Measurements from ENCODE around the gene CARMIL1. TPM values are rescaled to one million over a fixed set of nuclear protein-coding genes. Genes with fewer than 3 reads are reported as not detected.

Gene CARMIL1
- polyA plus RNA-seq, 1 donor = 2.2 TPM

DNA sequence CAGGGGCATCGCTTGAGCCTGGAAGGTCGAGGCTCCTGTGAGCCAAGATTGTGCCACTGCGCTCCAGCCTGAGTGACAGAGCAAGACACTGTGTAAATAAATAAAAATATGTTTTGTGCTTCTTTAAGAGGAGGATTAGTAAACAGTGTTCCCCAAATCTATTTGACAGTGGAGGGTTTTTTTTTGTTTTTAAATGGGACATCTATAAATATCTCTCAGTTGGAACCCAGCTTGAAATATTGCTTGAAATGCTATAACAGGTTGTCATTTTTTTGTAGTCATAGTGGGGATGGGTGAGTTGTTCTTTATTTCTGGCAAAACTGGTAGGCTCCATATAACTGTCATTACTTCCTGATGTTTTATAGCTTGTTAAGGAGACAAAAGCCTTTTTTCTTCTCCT, 54.3 kb downstream of the CARMIL1 start:
- DNase-seq (ENCODE audit: low read depth) = no peak

DNA sequence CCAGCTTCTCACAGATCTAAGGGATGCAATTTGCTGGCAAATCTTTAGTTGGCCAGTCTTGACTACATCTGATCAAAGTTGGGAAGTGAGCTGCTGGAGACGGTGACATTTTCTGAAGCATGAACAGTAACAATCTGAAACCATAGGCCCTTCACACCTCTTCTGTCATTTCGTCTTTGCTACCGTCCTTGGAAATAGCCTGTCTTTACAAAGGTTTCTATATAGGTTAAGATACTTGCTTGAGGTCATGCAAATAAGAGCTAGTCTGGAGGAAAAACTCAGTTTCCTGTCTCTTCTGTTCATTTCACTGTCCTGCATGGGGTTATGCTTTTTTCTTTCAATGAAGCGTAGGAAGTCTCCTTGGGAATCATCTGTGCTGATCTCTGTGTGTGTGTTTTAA, 55.6 kb downstream of the CARMIL1 start:
- no peak for DNase-seq (ENCODE audit: low read depth)

DNA sequence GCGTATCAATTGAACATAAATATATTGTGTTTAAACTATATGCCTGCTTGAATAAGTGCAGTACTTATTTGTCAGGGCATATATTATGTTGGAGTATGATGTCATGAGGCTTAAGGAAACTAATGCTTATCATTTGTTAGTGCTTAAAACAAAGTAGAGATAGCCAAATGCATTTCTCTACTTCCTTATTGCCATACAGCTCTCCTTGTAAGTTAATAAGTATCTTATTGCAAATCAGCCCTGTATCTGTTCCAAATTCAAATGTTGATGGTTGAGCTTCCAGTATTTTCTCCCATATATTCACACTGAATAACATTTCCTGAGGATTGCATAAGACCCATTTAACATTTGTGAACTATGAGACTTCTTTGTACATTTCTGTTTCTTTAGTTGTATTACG, 57.8 kb downstream of the CARMIL1 start:
- no peak for DNase-seq (ENCODE audit: low read depth)

DNA sequence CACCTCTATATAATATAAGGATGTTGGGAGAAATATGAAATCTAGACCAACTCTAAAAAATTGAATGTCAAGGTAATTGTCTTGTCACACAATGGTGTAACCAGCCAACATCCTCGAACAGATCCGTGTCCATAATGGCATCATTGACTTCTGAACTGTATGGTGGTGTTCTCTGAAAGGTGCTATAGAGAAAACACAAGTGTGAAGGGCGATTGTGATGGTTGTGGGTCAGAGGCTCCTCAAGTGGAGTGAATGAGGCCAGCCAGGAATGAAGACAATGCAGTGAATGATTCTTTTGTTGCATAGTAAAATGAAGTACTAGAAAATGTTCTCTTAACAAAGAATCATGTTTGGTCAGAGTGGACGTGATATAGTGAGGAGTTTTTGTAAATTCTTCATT, 58.3 kb downstream of the CARMIL1 start:
- DNase-seq (ENCODE audit: low read depth) = no peak

DNA sequence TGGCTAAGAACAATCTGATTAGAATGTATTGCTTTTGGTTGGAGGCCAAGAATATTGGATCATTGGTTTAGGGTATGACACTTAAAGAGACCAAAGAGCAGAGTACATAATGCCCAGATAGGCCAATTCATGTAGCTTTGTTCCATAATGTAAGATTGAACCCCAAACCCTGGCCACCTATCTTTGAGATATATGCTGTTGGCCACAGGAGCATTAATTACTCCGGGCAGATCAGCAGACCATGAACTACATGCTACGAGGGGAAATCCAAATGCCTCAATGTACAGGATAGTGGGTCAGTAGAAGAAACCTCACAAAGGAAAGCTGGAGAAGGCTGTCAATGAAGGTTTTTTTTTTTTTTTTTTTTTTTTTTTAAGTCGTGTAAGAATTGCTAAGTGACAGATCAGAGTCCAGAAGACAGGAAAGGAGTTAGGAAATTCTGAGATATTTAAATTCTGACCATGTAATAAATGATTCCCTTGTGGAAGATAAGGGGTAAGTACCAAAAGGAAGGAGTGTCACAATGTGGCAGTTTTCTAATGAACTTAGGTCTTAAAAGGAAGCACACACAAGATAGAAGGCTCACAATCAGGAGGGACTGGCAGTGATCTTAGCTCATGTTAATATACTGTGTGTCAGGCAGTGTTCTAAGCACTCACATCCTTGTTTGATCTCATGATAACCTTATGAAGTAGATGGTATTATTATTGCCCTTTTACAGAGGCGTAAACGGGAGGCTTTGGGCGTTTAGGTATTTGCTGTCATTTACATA, 61.4 kb downstream of the CARMIL1 start:
- no peak for DNase-seq (ENCODE audit: low read depth)

DNA sequence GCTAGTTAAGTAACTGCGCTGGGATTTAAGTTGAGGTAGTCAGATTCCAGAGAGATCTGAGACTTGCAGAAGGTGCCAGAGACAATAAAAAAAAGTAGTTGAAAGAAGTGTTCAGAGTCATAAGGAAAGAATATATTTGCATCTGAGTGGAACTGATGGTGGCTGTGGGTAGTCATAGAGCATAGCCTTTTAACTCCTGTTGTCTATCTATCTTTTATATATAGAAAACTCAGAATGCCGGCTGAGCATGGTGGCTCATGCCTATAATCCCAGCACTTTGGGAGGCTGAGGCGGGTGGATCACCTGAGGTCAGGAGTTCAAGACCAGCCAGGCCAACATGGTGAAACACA, 62.0 kb downstream of the CARMIL1 start:
- no peak for DNase-seq (ENCODE audit: low read depth)

DNA sequence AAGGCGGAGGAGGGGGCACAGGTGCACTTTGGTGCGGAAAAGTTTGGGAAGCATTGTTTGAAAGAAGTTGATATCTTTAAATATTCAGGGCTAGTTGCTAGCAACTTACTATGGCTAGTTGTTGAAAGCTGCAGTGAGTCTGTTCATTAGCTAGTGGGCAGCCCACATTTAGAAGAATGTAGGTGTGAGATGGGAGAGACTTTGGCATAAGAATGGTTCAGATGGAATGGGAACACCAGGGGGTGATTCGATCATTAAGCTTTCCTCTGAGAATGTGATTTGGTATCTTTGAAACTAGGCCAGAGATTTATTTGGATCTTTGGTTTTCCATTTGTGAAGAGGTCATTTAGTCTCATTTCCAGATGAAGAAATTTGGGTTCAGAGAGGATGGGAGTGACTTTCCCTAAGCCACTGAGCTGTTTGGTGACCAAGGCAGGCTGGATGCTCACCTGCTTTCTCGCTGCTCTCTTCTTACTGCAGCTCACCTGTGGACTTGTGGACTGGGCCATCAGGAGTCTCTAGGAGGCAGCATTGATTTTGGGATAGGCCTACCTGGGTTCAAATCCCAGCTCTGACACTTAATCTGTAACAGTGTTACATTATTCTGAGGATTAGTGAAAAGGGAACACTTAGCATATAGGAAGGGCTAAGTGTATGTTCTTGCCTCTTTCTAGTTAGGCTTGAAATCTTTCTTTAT, 62.9 kb downstream of the CARMIL1 start:
- DNase-seq (ENCODE audit: low read depth) = no peak

DNA sequence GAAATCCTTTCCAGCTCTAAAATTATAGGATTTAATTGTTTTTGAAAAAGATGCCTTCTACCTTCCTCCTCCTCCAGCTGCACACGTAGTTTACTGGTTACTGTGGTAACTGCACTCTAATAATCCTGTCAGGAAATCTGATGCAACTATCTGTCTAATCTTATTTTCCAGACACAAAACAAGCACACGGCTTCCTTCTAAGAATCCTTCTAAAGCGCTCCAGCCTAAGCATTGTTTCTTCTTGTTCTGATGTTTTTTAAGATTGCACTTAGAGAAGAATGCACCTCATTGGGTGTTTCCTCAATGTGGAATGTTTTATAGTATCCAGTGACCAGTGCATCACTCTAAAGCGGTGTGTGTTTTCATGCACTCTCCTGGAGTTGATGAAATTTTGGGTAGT, 63.6 kb downstream of the CARMIL1 start:
- DNase-seq (ENCODE audit: low read depth) = no peak

DNA sequence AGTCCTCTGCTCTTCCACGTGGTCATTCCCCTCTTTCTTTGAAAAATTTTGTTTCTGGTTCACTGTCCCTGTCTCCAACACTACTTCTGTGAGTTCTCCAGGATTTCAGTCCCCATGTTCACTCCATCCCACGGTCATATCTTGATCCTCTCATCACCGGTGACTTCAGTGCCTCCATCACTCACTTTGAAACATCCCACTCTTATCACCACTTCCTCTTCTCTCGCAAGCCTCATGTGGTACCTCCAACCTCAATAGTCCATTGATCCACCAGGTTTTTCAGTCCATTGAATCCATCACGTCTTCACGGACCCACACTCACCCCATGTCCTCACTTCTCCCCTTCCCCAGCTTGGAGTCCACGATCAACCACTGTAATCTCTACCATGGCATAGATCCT, 64.8 kb downstream of the CARMIL1 start:
- DNase-seq (ENCODE audit: low read depth) = no peak

DNA sequence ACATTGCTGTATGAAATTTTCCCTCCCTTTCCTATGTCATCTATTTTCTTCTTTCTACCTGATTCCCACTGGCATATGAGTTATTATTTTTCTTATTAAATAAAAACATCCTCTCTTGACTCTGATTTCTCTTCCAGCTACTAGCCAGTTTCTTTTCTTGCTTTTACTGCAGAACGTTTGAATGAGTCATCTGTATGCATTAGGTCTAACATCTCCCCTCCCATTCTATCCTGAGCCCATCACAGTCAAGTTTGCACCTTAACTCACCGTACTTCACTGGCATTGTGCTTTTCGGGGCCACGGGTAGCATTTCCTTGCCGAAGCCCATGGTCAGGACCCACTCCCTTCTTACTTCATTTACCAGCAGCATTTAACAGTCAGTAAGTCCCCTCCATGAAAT, 65.7 kb downstream of the CARMIL1 start:
- no peak for DNase-seq (ENCODE audit: low read depth)

DNA sequence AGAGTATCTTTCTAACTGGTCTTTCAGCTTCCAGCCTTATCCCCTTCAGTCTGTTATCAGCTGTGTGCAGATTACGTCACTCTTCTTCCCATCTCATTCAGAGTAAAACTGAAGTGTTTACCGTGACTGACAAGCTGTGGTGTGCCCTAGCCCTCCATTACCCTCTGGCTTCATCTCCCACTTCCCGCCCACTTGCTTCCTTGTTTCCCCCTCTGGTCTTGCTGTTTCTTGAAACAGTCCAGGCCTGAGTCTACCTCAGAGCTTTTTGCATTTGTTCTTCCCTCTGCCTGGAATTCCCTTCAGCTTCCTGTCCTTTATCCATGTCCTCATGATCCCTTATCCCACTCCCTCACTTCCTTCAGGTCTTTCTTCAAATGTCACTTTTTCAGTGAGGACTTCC, 66.9 kb downstream of the CARMIL1 start:
- DNase-seq (ENCODE audit: low read depth) = no peak

DNA sequence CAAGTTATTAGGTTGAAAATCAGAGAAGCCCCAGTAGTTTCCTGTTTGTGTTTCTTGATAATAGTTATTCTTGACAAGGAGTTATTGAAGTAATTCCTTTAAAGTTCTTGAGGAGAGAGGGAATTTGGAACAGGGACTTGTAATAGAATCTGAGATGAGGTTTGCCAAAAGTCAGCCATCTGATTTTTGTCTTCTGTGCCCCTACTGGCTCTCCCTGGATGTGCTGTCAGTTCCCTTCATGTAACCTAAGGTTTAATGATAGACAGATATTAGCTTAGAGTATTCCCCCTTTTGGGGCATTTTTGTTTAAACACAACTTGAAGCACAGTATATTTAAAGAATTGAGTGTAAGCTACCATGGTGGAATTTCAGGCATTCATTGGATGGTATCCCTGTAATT, 71.4 kb downstream of the CARMIL1 start:
- DNase-seq (ENCODE audit: low read depth) = no peak

DNA sequence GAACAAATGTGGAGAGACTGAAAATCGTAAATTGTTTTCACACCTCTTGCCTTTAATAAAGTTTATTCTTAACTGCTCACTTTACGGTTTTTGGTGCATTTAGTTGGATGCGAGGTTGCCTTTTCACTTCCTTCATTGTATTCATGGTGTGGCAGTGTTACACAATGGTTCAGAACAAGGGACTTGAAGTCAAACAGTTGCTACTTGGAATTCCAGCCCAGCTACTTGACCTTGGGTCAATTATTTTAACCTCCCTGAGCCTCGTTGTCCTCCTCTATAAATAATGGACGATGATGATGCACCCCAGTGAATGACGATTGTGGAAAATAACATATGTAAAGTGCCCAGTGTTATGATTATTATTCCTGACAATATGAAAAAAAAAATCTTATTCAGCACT, 72.3 kb downstream of the CARMIL1 start:
- no peak for DNase-seq (ENCODE audit: low read depth)

DNA sequence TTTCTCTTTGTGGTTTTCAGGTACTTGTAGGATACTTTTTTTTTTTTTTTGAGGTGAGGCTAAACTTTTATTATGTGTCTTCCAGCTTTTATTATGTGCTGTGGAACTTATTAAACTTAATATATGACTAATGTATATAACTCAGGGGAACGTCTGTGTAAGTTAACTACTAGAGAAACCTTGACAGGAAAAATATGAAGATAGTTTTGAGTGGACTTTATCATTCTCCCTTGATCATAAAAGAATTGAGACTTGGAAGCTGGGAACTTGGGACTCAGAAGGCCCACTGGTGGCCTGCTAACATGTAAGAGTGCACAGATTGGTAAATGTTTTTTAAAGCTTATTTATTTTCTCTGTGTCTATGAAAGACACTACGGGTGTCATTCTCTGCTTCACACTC, 73.1 kb downstream of the CARMIL1 start:
- no peak for DNase-seq (ENCODE audit: low read depth)

DNA sequence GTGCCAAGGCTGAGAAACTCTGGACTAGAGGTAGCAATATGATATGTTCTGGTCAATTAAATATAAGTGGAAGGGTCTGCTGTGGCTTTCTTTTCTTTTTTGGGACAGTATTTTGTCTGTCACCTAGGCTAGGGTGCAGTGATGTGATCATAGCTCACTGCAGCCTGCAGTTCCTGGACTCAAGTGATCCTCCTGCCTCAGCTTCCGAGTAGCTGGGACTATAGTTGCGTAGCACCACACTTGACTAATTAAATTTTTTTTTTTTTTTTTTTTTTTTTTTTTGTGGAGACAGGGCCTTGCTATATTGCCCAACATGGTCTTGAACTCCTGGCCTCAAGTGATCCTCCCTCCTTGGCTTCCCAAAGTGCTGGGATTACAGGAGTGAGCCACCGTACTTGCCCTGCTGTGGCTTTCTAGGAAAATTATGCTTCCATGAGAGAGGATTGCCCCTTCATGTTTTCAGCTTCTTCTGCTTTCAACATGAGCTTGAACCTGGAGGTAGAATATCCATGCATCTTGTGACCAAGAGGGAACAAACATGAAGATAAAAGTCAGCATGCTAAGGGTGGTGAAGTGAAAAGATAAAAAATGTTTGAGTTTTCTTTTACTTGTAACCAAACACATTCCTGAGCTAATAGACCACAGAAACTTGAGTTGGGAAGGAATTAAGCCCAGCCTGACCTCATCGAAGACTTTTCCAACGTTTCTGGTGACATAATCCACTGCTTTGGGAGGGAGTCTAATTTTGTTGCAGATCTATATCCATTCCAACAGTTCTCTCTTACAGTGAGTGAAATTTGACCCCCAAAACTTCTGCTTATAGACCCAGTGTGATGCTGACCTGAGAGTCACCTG, 75.1 kb downstream of the CARMIL1 start:
- DNase-seq (ENCODE audit: low read depth) = peak; percentile 52

DNA sequence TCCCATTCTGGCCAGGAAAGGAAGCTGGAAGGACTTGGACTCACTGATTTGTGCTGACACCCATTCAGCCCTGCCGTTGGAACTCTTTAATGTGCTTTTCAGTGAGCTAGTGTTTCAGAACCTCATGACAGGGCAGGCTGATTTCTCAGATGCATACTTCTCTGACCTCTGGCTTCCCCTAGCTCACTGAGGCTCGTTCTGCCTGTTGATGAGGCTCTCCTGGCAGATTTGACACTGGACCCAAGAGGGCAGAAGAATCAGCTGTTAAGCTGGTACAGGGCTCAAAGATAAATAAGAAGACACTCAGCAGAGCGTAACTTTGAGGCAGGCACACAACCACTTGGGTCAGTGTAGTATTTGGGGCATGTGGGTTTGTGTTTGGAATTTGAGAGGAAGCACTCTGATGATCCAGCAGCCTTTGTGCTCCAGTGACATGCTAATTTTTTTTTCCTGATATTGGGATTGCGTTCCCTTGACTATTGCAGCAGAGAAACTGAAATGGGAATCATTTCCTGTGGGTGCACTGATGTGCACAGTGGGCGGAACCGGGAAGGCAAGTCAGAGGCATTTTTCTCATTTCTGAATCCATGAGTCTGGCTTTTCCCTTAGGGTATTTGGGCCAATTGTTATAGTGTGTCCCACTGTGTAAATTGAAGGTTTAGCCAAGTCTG, 80.2 kb downstream of the CARMIL1 start:
- DNase-seq (ENCODE audit: low read depth) = no peak

DNA sequence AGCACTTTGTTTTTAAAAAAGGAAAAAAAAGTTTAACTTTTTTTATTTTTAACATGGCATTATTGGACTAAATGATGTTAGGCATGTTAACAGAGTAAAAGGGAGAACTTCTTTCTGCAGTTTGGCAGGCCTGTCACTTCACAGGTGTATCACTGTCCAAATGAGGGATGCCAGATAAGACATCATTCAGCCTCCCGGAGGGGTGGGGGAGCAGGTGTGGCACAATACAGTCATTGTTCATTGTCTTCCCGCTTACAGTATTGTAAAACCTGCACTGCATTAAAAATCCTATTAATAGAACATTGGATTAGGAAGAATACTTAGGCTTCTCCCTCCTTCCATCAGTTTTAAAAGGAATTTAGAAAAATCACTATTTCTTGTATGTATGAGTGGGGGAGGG, 80.7 kb downstream of the CARMIL1 start:
- DNase-seq (ENCODE audit: low read depth) = no peak

DNA sequence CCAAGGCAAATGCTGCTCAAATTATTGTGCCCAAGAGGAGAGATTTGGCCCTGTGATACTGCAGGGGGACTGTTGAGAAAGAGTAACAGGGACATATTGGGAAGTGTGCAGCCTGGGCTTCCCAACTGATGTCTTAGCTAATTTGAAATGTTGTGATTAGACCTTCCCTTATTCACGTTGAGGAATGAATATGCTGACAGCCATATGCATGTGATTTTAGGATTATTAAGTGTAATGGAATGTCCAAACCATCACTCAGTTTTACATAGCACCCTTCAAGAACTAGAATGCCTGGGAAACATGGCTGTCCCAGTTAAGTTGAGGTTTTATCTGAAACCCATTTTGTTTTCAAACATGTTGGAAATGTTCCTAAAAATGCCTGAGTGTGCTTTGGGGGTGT, 81.4 kb downstream of the CARMIL1 start:
- no peak for DNase-seq (ENCODE audit: low read depth)

DNA sequence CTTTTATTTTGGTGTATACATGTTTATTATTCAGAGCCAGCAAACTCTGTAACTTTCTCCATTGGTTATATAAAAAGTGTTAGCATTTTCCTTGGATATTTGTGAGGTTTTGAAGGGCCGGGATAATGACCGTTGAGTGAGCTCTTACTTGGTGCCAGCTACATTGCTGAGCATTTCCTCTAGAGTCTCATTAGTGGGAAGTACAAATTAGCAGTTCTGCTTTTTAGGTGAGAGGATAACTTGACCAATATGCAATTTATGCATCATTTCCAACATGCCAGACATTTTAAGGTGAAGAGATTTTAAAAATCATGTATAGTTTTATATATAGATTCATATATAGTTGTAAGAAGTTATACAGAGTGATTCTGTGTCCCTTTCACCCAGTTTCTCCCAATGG, 84.3 kb downstream of the CARMIL1 start:
- DNase-seq (ENCODE audit: low read depth) = no peak

DNA sequence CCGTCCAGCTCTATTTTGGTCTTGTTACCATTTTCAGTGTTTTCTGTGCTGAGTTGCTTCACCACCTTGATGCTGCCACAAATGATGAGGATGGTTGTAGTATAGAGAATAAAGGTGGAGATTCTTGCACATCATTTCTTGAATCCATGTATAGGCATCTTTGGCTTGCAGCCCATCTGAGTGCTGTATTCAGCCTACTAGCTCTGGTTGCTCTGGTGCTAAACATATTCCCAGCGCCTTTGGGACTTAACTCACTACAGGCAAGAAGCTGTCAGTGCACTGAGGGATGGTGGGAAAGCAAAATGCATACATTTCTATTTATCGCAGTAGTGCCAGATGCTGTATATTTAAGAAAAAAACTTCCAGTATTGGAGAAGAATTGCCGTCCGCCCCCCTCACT, 86.0 kb downstream of the CARMIL1 start:
- DNase-seq (ENCODE audit: low read depth) = no peak

DNA sequence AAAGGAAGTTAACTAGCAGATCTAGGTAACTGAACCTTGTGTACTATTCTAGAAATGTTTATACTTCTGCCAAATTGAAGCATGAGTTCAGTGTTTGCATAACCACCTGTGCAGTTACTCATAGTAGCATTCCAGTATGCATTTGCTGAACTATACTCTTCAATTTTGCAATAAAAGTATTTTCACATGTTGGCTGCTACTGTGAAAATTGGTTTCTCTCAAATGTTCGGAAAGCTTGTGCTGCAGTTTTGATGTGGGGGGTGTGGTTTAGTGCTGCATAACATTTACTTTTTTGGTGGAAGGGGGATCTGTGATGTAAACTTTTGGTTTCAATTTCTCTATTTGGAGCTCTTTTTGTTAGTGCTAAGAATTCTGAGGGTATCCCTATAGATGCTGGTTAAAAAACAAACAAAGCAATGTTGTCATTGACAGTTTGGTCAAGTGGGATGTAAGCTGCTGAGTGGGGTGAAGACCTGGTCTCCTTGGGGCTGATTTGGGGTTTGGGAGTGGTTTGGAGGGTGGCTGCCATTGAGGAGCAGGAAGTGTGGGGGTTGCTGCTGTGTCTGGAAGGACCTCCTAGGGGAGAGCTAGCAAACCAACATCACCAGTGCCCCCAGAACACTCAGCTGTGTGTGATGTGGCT, 87.8 kb downstream of the CARMIL1 start:
- no peak for DNase-seq (ENCODE audit: low read depth)

DNA sequence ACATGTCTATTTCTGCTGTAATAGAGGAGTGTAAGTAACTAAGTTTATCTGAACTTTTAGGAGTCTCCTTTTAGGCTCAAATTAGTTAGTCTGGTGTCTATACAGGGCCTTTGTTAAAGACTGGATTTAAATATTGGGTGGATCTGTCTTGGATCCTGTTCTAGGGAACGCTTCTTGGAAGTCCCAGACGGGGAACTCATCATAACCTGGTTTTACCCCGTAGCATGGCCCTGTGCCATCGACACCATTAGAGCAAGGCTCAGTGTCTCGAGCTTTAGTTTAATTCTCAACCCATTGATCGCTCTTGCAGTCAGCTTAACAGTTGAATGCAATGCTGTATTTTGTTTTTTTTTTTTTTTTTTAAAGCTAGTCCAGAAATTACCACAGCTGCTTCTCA, 89.9 kb downstream of the CARMIL1 start:
- no peak for DNase-seq (ENCODE audit: low read depth)
